GM12801 (cell line): ENCODE results near the gene MAP7D3.

ENCODE experiments used
- CTCF ChIP-seq: IDR thresholded peaks from one replicate; pipeline ENCODE4 v1.5.1; 2011; ENCODE audit warnings: control low read depth; ENCODE audit not compliant: insufficient read length; ENCODE audit errors: extremely low read depth

Gene MAP7D3

GRCh38 chrX:136194536-136194935 is 56.7 kb downstream of the MAP7D3 start:
- no peak for TF ChIP-seq CTCF

- TF ChIP-seq CTCF, result no peak
These were observed 57.4 kb downstream of the MAP7D3 start for GRCh38 chrX:136193771-136194170.

- no peak for TF ChIP-seq CTCF
These were observed 58.3 kb downstream of the MAP7D3 start for GRCh38 chrX:136192839-136193414.

GRCh38 chrX:136192135-136192534 is 59.1 kb downstream of the MAP7D3 start:
- no peak for TF ChIP-seq CTCF

- no peak for TF ChIP-seq CTCF
These were observed 60.0 kb downstream of the MAP7D3 start for GRCh38 chrX:136191171-136191570.

- TF ChIP-seq CTCF, result no peak
These were observed 61.0 kb downstream of the MAP7D3 start for GRCh38 chrX:136190038-136190713.

GRCh38 chrX:136189222-136189621 is 62.0 kb downstream of the MAP7D3 start:
- no peak for TF ChIP-seq CTCF

GRCh38 chrX:136186023-136186413 is 65.2 kb downstream of the MAP7D3 start:
- no peak for TF ChIP-seq CTCF
